NOMO-1 treated with dmso at 0.1 percent for 144 hours (cell line): ENCODE results near the gene SLITRK5.

Experiments
- DNase-seq: peaks from one replicate; lab custom pipeline; 2025; ENCODE audit not compliant: unreplicated experiment; lab: John Stamatoyannopoulos, UW

Gene SLITRK5

GRCh38 chr13:87712012-87712411, 40.8 kb downstream of the SLITRK5 start:
- DNase-seq: no peak
